MM.1S (cell line): ENCODE results near the gene CENPL.
A peak's percentile ranks its signal among the peaks of the same experiment; 100 is the strongest.

Experiments
- DNase-seq: peaks from one replicate; pipeline ENCODE4 v3.0.0-alpha.2; 2015
- H2AFZ ChIP-seq: fragments of 300-600 bp; sonication (generic); 2 replicates; pipeline ENCODE4 v1.6.0; 2016; ENCODE audit warnings: antibody characterized with exemption, low read length
- H3F3A ChIP-seq: fragments of 300-600 bp; sonication (generic); 2 replicates; pipeline ENCODE4 v1.6.1; 2016; ENCODE audit warnings: mild to moderate bottlenecking, antibody characterized with exemption, low read length, moderate library complexity, mixed read lengths; ENCODE audit not compliant: insufficient read depth
- H3K27ac ChIP-seq: fragments of 300-600 bp; sonication (generic); 2 replicates; pipeline ENCODE4 v1.5.1; 2016; ENCODE audit warnings: mild to moderate bottlenecking, low read length
- H3K27me3 ChIP-seq: fragments of 300-600 bp; sonication (generic); replicated peaks from 2 replicates; pipeline ENCODE4 v1.6.0; 2016; ENCODE audit warnings: low read length; ENCODE audit not compliant: insufficient read depth
- H3K36me3 ChIP-seq: fragments of 300-600 bp; sonication (generic); replicated peaks from 2 replicates; pipeline ENCODE4 v1.6.1; 2016; ENCODE audit warnings: mild to moderate bottlenecking, low read length, mixed read lengths; ENCODE audit not compliant: insufficient read depth
- H3K4me1 ChIP-seq: fragments of 300-600 bp; sonication (generic); 2 replicates; pipeline ENCODE4 v1.6.1; 2016; ENCODE audit warnings: low read length, mixed read lengths
- H3K4me2 ChIP-seq: fragments of 300-600 bp; sonication (generic); 2 replicates; pipeline ENCODE4 v1.6.0; 2016; ENCODE audit warnings: low read depth, low read length
- H3K4me3 ChIP-seq: fragments of 300-600 bp; sonication (generic); 2 replicates; pipeline ENCODE4 v1.5.1; 2016; ENCODE audit warnings: low read length, mixed read lengths
- H3K79me2 ChIP-seq: fragments of 300-600 bp; sonication (generic); 2 replicates; pipeline ENCODE4 v1.6.1; 2016; ENCODE audit warnings: mixed run types, low read length, mixed read lengths
- H3K9ac ChIP-seq: fragments of 300-600 bp; sonication (generic); 2 replicates; pipeline ENCODE4 v1.6.1; 2016; ENCODE audit warnings: low read length, mixed read lengths
- H3K9me2 ChIP-seq: fragments of 300-600 bp; sonication (generic); replicated peaks from 2 replicates; pipeline ENCODE4 v1.6.1; 2016; ENCODE audit warnings: mild to moderate bottlenecking, low read length, mixed read lengths; ENCODE audit not compliant: insufficient read depth
- H3K9me3 ChIP-seq: fragments of 300-600 bp; sonication (generic); replicated peaks from 2 replicates; pipeline ENCODE4 v1.6.1; 2016; ENCODE audit warnings: mild to moderate bottlenecking, low read length, mixed read lengths; ENCODE audit not compliant: insufficient read depth
- H4K20me1 ChIP-seq: fragments of 300-600 bp; sonication (generic); 2 replicates; pipeline ENCODE4 v1.6.1; 2016; ENCODE audit warnings: mild to moderate bottlenecking, low read length, moderate library complexity, mixed read lengths; ENCODE audit not compliant: insufficient read depth
- EZH2 ChIP-seq: fragments of 300-600 bp; sonication (generic); optimal IDR thresholded peaks from 2 replicates; pipeline ENCODE3; 2017; ENCODE audit warnings: low read depth, mild to moderate bottlenecking, antibody characterized with exemption, low read length, mixed read lengths
- EZH2phosphoT487 ChIP-seq: fragments of 300-600 bp; sonication (generic); IDR thresholded peaks from 2 replicates; pipeline ENCODE4 v1.6.1; 2018; ENCODE audit warnings: antibody characterized with exemption, low read length
- TF ChIP-seq, protein P1 (sequence below): fragments of 300-600 bp; sonication (generic); IDR thresholded peaks from 2 replicates; pipeline ENCODE4 v1.5.1; 2016; ENCODE audit warnings: antibody characterized with exemption, low read length, mixed read lengths

CENPL gene, protein sequence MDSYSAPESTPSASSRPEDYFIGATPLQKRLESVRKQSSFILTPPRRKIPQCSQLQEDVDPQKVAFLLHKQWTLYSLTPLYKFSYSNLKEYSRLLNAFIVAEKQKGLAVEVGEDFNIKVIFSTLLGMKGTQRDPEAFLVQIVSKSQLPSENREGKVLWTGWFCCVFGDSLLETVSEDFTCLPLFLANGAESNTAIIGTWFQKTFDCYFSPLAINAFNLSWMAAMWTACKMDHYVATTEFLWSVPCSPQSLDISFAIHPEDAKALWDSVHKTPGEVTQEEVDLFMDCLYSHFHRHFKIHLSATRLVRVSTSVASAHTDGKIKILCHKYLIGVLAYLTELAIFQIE

DNA sequence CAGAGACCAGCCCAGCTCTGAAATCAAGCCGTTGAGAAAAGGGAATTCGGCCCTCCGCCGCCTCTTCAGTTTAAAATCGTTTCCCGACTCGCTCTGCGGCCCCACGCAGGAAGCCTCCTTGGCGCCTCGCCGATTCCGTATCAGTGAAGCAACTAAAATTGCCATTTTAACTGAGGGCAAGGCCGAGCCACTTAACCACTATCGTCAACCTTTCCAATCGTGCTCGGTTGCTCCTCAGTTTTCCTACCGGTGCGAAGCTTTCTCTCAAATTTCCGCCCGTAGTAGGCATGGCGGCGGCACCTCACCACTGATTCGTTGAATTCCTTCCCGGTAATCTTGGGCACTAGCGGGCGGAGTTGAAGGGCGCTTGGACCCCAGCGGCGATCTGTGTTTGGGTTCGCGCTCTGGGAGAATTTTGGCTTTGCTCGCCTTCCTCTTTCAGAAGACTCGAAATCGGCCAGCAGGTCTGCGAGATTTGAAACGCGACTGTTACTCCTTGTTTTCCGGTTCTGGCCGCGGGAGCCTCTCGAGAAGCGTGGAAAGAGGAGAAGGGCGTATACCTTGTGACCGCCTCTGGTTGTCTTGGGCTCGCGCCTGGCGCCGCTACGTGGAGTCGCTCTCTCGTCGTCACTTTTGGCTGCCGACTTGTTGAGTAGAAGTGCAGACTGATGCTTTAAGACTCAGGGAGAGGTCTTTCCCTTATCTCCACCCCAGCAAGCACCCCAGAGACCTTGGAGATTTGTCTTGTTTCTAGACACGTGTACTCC, at the start of gene CENPL, which contains the start of gene DARS2:
TSS of gene CENPL (minus strand) at position 569 of the 767 bp plus-strand sequence. CDS start 13,584 bp downstream, outside the sequence.
TSS of gene DARS2 (plus strand) at position 359 of the 767 bp plus-strand sequence. CDS start 557 bp downstream, outside the sequence.
- Histone ChIP-seq H3K27ac (peak within 1 kb of the TSS; percentile 79), H3K4me2 (peak within 1 kb of the TSS; percentile 92), H3K4me3 (peak within 1 kb of the TSS; percentile 75), H3K4me1 (peaks cover 5% of the 10 kb centered on the region; the same call in 1 of the 2 replicates), H4K20me1 (no peaks in the 10 kb centered on the region), H2AFZ (peak within 1 kb of the TSS; percentile 79), H3K9ac (peak within 1 kb of the TSS; percentile 77), H3K9me3 (no peaks in the 10 kb centered on the region), H3K79me2 (peaks cover 47% of the 10 kb centered on the region), H3K36me3 (no peaks in the 10 kb centered on the region), H3K9me2 (no peaks in the 10 kb centered on the region), H3K27me3 (no peaks in the 10 kb centered on the region), H3F3A (peaks cover 20% of the 10 kb centered on the region)
- DNase-seq = peak; percentile 97
- TF ChIP-seq, protein P1, sequence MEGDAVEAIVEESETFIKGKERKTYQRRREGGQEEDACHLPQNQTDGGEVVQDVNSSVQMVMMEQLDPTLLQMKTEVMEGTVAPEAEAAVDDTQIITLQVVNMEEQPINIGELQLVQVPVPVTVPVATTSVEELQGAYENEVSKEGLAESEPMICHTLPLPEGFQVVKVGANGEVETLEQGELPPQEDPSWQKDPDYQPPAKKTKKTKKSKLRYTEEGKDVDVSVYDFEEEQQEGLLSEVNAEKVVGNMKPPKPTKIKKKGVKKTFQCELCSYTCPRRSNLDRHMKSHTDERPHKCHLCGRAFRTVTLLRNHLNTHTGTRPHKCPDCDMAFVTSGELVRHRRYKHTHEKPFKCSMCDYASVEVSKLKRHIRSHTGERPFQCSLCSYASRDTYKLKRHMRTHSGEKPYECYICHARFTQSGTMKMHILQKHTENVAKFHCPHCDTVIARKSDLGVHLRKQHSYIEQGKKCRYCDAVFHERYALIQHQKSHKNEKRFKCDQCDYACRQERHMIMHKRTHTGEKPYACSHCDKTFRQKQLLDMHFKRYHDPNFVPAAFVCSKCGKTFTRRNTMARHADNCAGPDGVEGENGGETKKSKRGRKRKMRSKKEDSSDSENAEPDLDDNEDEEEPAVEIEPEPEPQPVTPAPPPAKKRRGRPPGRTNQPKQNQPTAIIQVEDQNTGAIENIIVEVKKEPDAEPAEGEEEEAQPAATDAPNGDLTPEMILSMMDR = no peak
- TF ChIP-seq EZH2 = no peak
- no peak for TF ChIP-seq EZH2phosphoT487

DNA sequence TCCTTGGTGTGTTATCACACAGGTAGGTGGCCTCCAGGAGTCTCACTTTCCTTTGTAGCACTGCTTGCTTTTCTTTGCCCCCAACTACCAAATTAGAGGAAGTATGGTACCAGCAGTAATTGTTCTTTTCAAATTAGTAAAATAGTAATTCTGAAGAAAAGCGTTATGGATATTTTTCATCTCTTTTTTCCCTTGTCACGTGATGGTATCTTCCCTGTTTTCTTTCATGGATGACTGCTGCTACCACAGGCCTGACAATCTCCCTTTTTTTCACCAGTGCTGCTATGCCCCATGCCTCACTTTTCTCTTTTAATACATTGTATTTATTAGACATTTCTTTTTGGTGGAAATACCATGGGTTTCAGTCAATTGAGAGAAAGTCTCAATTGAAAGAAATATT, 46.8 kb upstream of the CENPL start:
- Histone ChIP-seq H3K27me3 (no peaks in the 10 kb centered on the region), H3K9me2 (no peaks in the 10 kb centered on the region), H3K4me3 (no peak overlapping the region), H3K79me2 (peaks cover 13% of the 10 kb centered on the region), H3K9me3 (no peaks in the 10 kb centered on the region), H3K9ac (no peak overlapping the region), H3K36me3 (peaks cover 6% of the 10 kb centered on the region), H2AFZ (no peak overlapping the region), H3K4me1 (peaks cover 9% of the 10 kb centered on the region), H4K20me1 (0 out of 2 replicates have a peak, but pooled peaks cover 4% of the 10 kb centered on the region), H3K27ac (no peak overlapping the region), H3F3A (peaks cover 22% of the 10 kb centered on the region), H3K4me2 (no peak overlapping the region)
- TF ChIP-seq, protein P1 = no peak
- TF ChIP-seq EZH2phosphoT487 = no peak
- TF ChIP-seq EZH2 = no peak
- no peak for DNase-seq

DNA sequence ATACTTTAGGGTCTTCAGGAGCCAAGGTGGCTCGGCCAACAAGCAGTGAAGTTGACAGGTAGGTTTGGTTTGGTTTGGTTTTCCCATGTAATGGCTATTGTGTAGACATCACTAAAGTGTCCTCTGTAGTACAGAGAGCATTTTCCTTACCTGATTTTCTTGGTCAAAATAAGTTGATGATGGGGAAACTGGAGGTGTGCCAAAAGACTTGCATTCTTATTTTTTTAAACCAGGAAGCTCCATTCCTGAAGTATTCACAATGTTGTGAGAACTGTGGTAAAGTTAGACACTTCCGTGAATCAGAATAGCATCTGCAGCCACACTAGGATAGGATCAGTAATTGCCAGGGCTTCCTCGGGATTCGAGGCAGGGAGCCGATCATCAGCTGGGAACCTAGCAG, 46.4 kb upstream of the CENPL start:
- Histone ChIP-seq H3F3A (peaks cover 26% of the 10 kb centered on the region), H3K4me1 (peaks cover 13% of the 10 kb centered on the region), H3K79me2 (peaks cover 17% of the 10 kb centered on the region), H3K9ac (no peak overlapping the region), H3K9me3 (no peaks in the 10 kb centered on the region), H3K4me2 (no peak overlapping the region), H3K4me3 (no peak overlapping the region), H3K27ac (no peak overlapping the region), H2AFZ (no peak overlapping the region), H3K27me3 (no peaks in the 10 kb centered on the region), H3K36me3 (peaks cover 10% of the 10 kb centered on the region), H3K9me2 (no peaks in the 10 kb centered on the region), H4K20me1 (peaks cover 8% of the 10 kb centered on the region; the same call in 1 of the 2 replicates)
- no peak for TF ChIP-seq EZH2
- TF ChIP-seq, protein P1 = no peak
- TF ChIP-seq EZH2phosphoT487 = no peak
- DNase-seq = no peak
